IMR-90 (cell line): Measurements from ENCODE around the gene DBP. TPM values are rescaled to one million over a fixed set of nuclear protein-coding genes. Genes with fewer than 3 reads are reported as not detected.

Experiments used
- ATAC-seq: fragments of 200-7000 bp; cut with Tn5 transposase; 2 replicates; pipeline ENCODE4 v1.9.1; 2020; ENCODE audit warnings: low read depth, mild to moderate bottlenecking, moderate library complexity
- BruUV-seq: library from RNA; stranded (reverse); fragments of 400-500 nt; replicated peaks from 2 replicates; lab custom pipeline; 2021; lab: Mats Ljungman, UMichigan
- CTCF ChIA-PET: fragments of 300-600 bp; formaldehyde crosslinking; extraction: SDS; loops from one replicate; lab custom pipeline; 2021; ENCODE audit warnings: antibody characterized with exemption; lab: Yijun Ruan, JAX
- POLR2A ChIA-PET: fragments of 300-600 bp; sonication (Branson Sonifier 250); formaldehyde crosslinking; loops from one replicate; lab custom pipeline; 2022; ENCODE audit warnings: antibody characterized with exemption; ENCODE audit not compliant: unreplicated experiment; lab: Charles Lee
- DNase-seq: peaks from one replicate; pipeline ENCODE4 v3.0.0; 2013
- H2AFZ ChIP-seq: replicated peaks from 2 replicates; pipeline ENCODE3; 2013; ENCODE audit warnings: low read length, mild to moderate bottlenecking; ENCODE audit not compliant: poor library complexity
- H2AK5ac ChIP-seq: 2 replicates; pipeline ENCODE4 v1.6.1; 2013; ENCODE audit warnings: low read depth, low read length, inconsistent platforms
- H2AK9ac ChIP-seq: replicated peaks from 2 replicates; pipeline ENCODE3; 2013; ENCODE audit warnings: mild to moderate bottlenecking, low read depth, low read length, moderate library complexity; ENCODE audit not compliant: poor library complexity
- H2BK120ac ChIP-seq: 2 replicates; pipeline ENCODE4 v1.6.1; 2013; ENCODE audit warnings: low read depth, low read length, inconsistent platforms
- H2BK15ac ChIP-seq: 3 replicates; pipeline ENCODE4 v1.6.1; 2013; ENCODE audit warnings: low read depth, low read length, inconsistent platforms
- H2BK20ac ChIP-seq: 2 replicates; pipeline ENCODE4 v1.6.1; 2013; ENCODE audit warnings: low read depth, mild to moderate bottlenecking, inconsistent platforms, low read length, moderate library complexity
- H2BK5ac ChIP-seq: 2 replicates; pipeline ENCODE4 v1.6.1; 2013; ENCODE audit warnings: mild to moderate bottlenecking, low read depth, low read length, inconsistent platforms; ENCODE audit not compliant: poor library complexity, severe bottlenecking
- H3K14ac ChIP-seq: replicated peaks from 2 replicates; pipeline ENCODE4 v1.6.1; 2013; ENCODE audit warnings: low read depth, low read length, inconsistent platforms
- H3K18ac ChIP-seq: 2 replicates; pipeline ENCODE4 v1.6.1; 2013; ENCODE audit warnings: low read depth, low read length, control low read depth
- H3K23ac ChIP-seq: 2 replicates; pipeline ENCODE4 v1.6.1; 2013; ENCODE audit warnings: low read depth, low read length, inconsistent platforms
- H3K27ac ChIP-seq: 2 replicates; pipeline ENCODE4 v1.5.1; 2013; ENCODE audit warnings: mild to moderate bottlenecking, control low read depth, low read length; ENCODE audit not compliant: insufficient read depth
- H3K27me3 ChIP-seq: 2 replicates; pipeline ENCODE4 v1.6.1; 2013; ENCODE audit warnings: low read length; ENCODE audit not compliant: control insufficient read depth, insufficient read depth
- H3K36me3 ChIP-seq: 2 replicates; pipeline ENCODE4 v1.6.1; 2013; ENCODE audit warnings: low read length, mixed read lengths; ENCODE audit not compliant: control insufficient read depth, insufficient read depth
- H3K4ac ChIP-seq: 2 replicates; pipeline ENCODE4 v1.6.1; 2013; ENCODE audit warnings: low read depth, low read length, inconsistent platforms
- H3K4me1 ChIP-seq: 2 replicates; pipeline ENCODE4 v1.6.1; 2013; ENCODE audit warnings: low read length, mixed read lengths; ENCODE audit not compliant: control insufficient read depth, insufficient read depth
- H3K4me2 ChIP-seq: 2 replicates; pipeline ENCODE4 v1.6.1; 2013; ENCODE audit warnings: low read depth, mild to moderate bottlenecking, control low read depth, low read length, moderate library complexity
- H3K4me3 ChIP-seq: 2 replicates; pipeline ENCODE4 v1.5.1; 2013; ENCODE audit warnings: low read depth, mild to moderate bottlenecking, control low read depth, low read length, moderate library complexity; ENCODE audit not compliant: insufficient read depth
- H3K56ac ChIP-seq: 2 replicates; pipeline ENCODE4 v1.6.1; 2013; ENCODE audit warnings: low read length, inconsistent platforms; ENCODE audit not compliant: insufficient read depth; ENCODE audit errors: extremely low read depth
- H3K79me1 ChIP-seq, 2 experiments: 2 replicates each; pipeline ENCODE4 v1.6.1; 2013; ENCODE audit warnings: low read length in 2 of 2, inconsistent platforms in 1 of 2, low read depth in 1 of 2
- H3K9ac ChIP-seq: 2 replicates; pipeline ENCODE4 v1.6.1; 2013; ENCODE audit warnings: low read depth, low read length, control low read depth
- H3K9me1 ChIP-seq: 2 replicates; pipeline ENCODE4 v1.6.1; 2013; ENCODE audit warnings: low read length, inconsistent platforms; ENCODE audit not compliant: insufficient read depth
- H3K9me3 ChIP-seq: 2 replicates; pipeline ENCODE4 v1.6.1; 2013; ENCODE audit warnings: low read length; ENCODE audit not compliant: control insufficient read depth, insufficient read depth
- H4K20me1 ChIP-seq: 2 replicates; pipeline ENCODE4 v1.6.1; 2013; ENCODE audit warnings: low read length, inconsistent platforms; ENCODE audit not compliant: insufficient read depth
- H4K5ac ChIP-seq: 2 replicates; pipeline ENCODE4 v1.6.1; 2013; ENCODE audit warnings: mild to moderate bottlenecking, low read depth, low read length, control low read depth
- H4K8ac ChIP-seq, 2 experiments: 2 replicates each; pipeline ENCODE4 v1.6.1; 2013; ENCODE audit warnings: low read depth in 2 of 2, low read length in 2 of 2, control low read depth in 1 of 2, inconsistent platforms in 1 of 2
- H4K91ac ChIP-seq: 2 replicates; pipeline ENCODE4 v1.6.1; 2013; ENCODE audit warnings: low read depth, low read length, inconsistent platforms; ENCODE audit not compliant: insufficient read depth
- BHLHE40 ChIP-seq: fragments of 150-350 bp; IDR thresholded peaks from 2 replicates; pipeline ENCODE4 v1.6.1; 2016; ENCODE audit warnings: mild to moderate bottlenecking, low read depth, low read length
- CEBPB ChIP-seq: IDR thresholded peaks from 2 replicates; pipeline ENCODE4 v1.6.1; 2012; ENCODE audit warnings: low read depth, low read length, improper control_type of control experiment
- ELK1 ChIP-seq: fragments of 150-350 bp; IDR thresholded peaks from 2 replicates; pipeline ENCODE4 v1.6.1; 2016; ENCODE audit warnings: low read depth, mild to moderate bottlenecking, low read length, moderate library complexity, borderline replicate concordance
- FOS ChIP-seq: fragments of 150-350 bp; IDR thresholded peaks from 2 replicates; pipeline ENCODE4 v1.6.1; 2016; ENCODE audit warnings: low read depth, low read length
- MAFK ChIP-seq: IDR thresholded peaks from 2 replicates; pipeline ENCODE4 v1.6.1; 2012; ENCODE audit warnings: low read depth, low read length, improper control_type of control experiment
- MAZ ChIP-seq: IDR thresholded peaks from 2 replicates; pipeline ENCODE4 v1.6.1; 2012; ENCODE audit warnings: low read depth, mild to moderate bottlenecking, low read length, improper control_type of control experiment, moderate library complexity, borderline replicate concordance
- MXI1 ChIP-seq: IDR thresholded peaks from 2 replicates; pipeline ENCODE4 v1.6.1; 2012; ENCODE audit warnings: low read depth, mild to moderate bottlenecking, low read length, moderate library complexity, borderline replicate concordance
- NFE2L2 ChIP-seq: fragments of 150-350 bp; IDR thresholded peaks from 2 replicates; pipeline ENCODE4 v1.6.1; 2016; ENCODE audit warnings: low read depth, mild to moderate bottlenecking, low read length
- RCOR1 ChIP-seq: IDR thresholded peaks from 2 replicates; pipeline ENCODE4 v1.6.1; 2012; ENCODE audit warnings: mild to moderate bottlenecking, low read length, improper control_type of control experiment; ENCODE audit not compliant: insufficient replicate concordance
- RFX5 ChIP-seq: IDR thresholded peaks from 2 replicates; pipeline ENCODE4 v1.8.0; 2012; ENCODE audit warnings: low read depth, mild to moderate bottlenecking, low read length, moderate library complexity
- SMC3 ChIP-seq: fragments of 150-350 bp; IDR thresholded peaks from 2 replicates; pipeline ENCODE4 v1.6.1; 2016; ENCODE audit warnings: low read depth, mild to moderate bottlenecking, antibody characterized with exemption, low read length, moderate library complexity
- USF2 ChIP-seq: fragments of 150-350 bp; IDR thresholded peaks from 2 replicates; pipeline ENCODE4 v1.6.1; 2017; ENCODE audit warnings: mild to moderate bottlenecking, antibody characterized with exemption, low read length, low read depth
- WGBS, 2 experiments: methylation state at CpG; one replicate each; pipeline versions ENCODE4 v1.1.5 to v1.1.7; 2013; ENCODE audit warnings: missing lambda C conversion rate in 2 of 2; ENCODE audit not compliant: insufficient read length in 1 of 2; ENCODE audit errors: extremely low coverage in 2 of 2; 5-methylcytosine and 5-hydroxymethylcytosine counted together
- dilution Hi-C: fragments of 300-500 bp; cut with HindIII; formaldehyde crosslinking; loops from one replicate; pipeline ENCODE4 v1.14.3; 2018; ENCODE audit warnings: low sequenced_read_pairs; ENCODE audit not compliant: unreplicated experiment
- in situ Hi-C: fragments of 300-500 bp; cut with MboI; formaldehyde crosslinking; loops from 3 replicates; pipeline ENCODE4 v1.14.3; 2019; ENCODE audit warnings: low sequenced_read_pairs, inconsistent platforms, mixed read lengths
- intact Hi-C: fragments of 100-400 bp; cut with micrococcal nuclease; formaldehyde crosslinking; loops from 2 replicates; pipeline ENCODE4 v1.10.0; 2022
- polyA plus RNA-seq, 3 experiments: library from polyadenylated mRNA; depleted of rRNA; stranded (reverse); fragments of >200 nt; gene quantifications; 2 replicates each; pipeline ENCODE4 v1.2.3, GENCODE V29; 2012; ENCODE audit warnings: low replicate concordance in 1 of 3
- total RNA-seq: library from RNA; depleted of rRNA; stranded (reverse); fragments of >200 nt; gene quantifications from 2 replicates; pipeline ENCODE4 v1.2.3, GENCODE V29; 2012
- TF ChIP-seq, protein P1 (sequence below): conservative IDR thresholded peaks from 2 replicates; pipeline ENCODE4 v1.5.1; 2012; ENCODE audit warnings: mild to moderate bottlenecking, low read depth, low read length, improper control_type of control experiment

DBP gene
- total and polyA plus RNA-seq, 2 of the 4 experiments (the other 2 are of a cell fraction), result 3.0 to 3.6 TPM

- H3K56ac ChIP-seq, result no peak overlapping the region
- peaks cover 18% of the 10 kb centered on the region for H3K9me1 ChIP-seq
- H3K4ac ChIP-seq, result no peak overlapping the region
- no TSS peak for BruUV-seq
- no peak overlapping the region for H3K4me3 ChIP-seq
- H3K4me1 ChIP-seq, result peaks cover 37% of the 10 kb centered on the region
- in situ Hi-C loops (no loop called here), dilution Hi-C loops (no loop called here), intact Hi-C loops (no loop called here)
- H2BK5ac ChIP-seq, result no peak overlapping the region
- no peak overlapping the region for H2BK15ac ChIP-seq
- H3K14ac ChIP-seq, result no peak overlapping the region
- peaks cover 4 to 17% of the 10 kb centered on the region in 2 experiments for H3K79me1 ChIP-seq
- H4K5ac ChIP-seq, result no peak overlapping the region
- DNase-seq, result no peak
- no peaks in the 10 kb centered on the region for H3K9me3 ChIP-seq
- 49% methylated on average over 27 of the region's 48 CpGs; no CpG with 5 or more reads in 1 of the 2 experiments for WGBS, 2 experiments
- no peaks in the 10 kb centered on the region for H3K27me3 ChIP-seq
- H4K8ac ChIP-seq, result peak overlapping the region in 1 of 2 experiments; percentile 59; a peak in 1 of 4 replicates
- no peak for TF ChIP-seq MXI1
- no peak for TF ChIP-seq RFX5
- no peak for TF ChIP-seq SMC3
- TF ChIP-seq NFE2L2, result no peak
- no peak for TF ChIP-seq USF2
- TF ChIP-seq BHLHE40, result no peak
- TF ChIP-seq, protein P1, sequence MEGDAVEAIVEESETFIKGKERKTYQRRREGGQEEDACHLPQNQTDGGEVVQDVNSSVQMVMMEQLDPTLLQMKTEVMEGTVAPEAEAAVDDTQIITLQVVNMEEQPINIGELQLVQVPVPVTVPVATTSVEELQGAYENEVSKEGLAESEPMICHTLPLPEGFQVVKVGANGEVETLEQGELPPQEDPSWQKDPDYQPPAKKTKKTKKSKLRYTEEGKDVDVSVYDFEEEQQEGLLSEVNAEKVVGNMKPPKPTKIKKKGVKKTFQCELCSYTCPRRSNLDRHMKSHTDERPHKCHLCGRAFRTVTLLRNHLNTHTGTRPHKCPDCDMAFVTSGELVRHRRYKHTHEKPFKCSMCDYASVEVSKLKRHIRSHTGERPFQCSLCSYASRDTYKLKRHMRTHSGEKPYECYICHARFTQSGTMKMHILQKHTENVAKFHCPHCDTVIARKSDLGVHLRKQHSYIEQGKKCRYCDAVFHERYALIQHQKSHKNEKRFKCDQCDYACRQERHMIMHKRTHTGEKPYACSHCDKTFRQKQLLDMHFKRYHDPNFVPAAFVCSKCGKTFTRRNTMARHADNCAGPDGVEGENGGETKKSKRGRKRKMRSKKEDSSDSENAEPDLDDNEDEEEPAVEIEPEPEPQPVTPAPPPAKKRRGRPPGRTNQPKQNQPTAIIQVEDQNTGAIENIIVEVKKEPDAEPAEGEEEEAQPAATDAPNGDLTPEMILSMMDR, result no peak
- no peak for TF ChIP-seq CEBPB
- TF ChIP-seq MAFK, result no peak
- no peak for TF ChIP-seq MAZ
- no peak for TF ChIP-seq RCOR1
- no peak for TF ChIP-seq ELK1
- no peak for TF ChIP-seq FOS
- no peak overlapping the region for H3K18ac ChIP-seq
- H3K9ac ChIP-seq, result no peak overlapping the region
- no peak overlapping the region for H3K4me2 ChIP-seq
- ChIA-PET CTCF (no interaction called here), POLR2A (interaction anchor here (0.5 kb wide), 1 partner anchor 906 kb away, joined by 5 read pairs; no protein-coding TSS in a partner anchor)
- H3K27ac ChIP-seq, result no peak overlapping the region
- no peak overlapping the region for H2BK120ac ChIP-seq
- no peak overlapping the region for H2AK9ac ChIP-seq
- ATAC-seq, result peak; percentile 10
- H2AFZ ChIP-seq, result peak overlapping the region; percentile 46
- no peak overlapping the region for H2BK20ac ChIP-seq
- H2AK5ac ChIP-seq, result peak overlapping the region; percentile 64; the same call in 1 of the 2 replicates
- no peak overlapping the region for H4K91ac ChIP-seq
- H3K23ac ChIP-seq, result no peak overlapping the region
- H4K20me1 ChIP-seq, result no peaks in the 10 kb centered on the region
- peaks cover 6% of the 10 kb centered on the region; the same call in 1 of the 2 replicates for H3K36me3 ChIP-seq
Observed at GRCh38 chr19:48629599-48630295, 7.4 kb downstream of the DBP start.
